Mucosa of rectum (tissue), 2 donors: ENCODE results near the gene NSFL1C.
A peak's percentile ranks its signal among the peaks of the same experiment; 100 is the strongest.

Experiments used
- H3K27ac ChIP-seq, 2 donors: one replicate each; pipeline ENCODE4 v1.7.0; 2013; ENCODE audit warnings: inconsistent platforms in 2 of 2, low read depth in 2 of 2, low read length in 2 of 2
- H3K27me3 ChIP-seq, 2 donors: one replicate each; pipeline ENCODE4 v1.7.0; 2013; ENCODE audit warnings: low read length in 2 of 2; ENCODE audit not compliant: control insufficient read depth in 2 of 2, insufficient read depth in 2 of 2
- H3K36me3 ChIP-seq, 2 donors: one replicate each; pipeline ENCODE4 v1.7.0; 2013; ENCODE audit warnings: low read length in 2 of 2; ENCODE audit not compliant: control insufficient read depth in 2 of 2, insufficient read depth in 2 of 2
- H3K4me1 ChIP-seq, 2 donors: one replicate each; pipeline ENCODE4 v1.7.0; 2013; ENCODE audit warnings: low read length in 2 of 2, mild to moderate bottlenecking in 1 of 2; ENCODE audit not compliant: control insufficient read depth in 2 of 2, insufficient read depth in 2 of 2
- H3K4me3 ChIP-seq, 2 donors: one replicate each; pipeline ENCODE4 v1.7.0; 2013; ENCODE audit warnings: low read length in 2 of 2
- H3K9ac ChIP-seq, 2 donors: one replicate each; pipeline ENCODE4 v1.7.0; 2013; ENCODE audit warnings: low read length in 2 of 2, low read depth in 1 of 2, mild to moderate bottlenecking in 1 of 2
- H3K9me3 ChIP-seq, 2 donors: one replicate each; pipeline ENCODE4 v1.7.0; 2013; ENCODE audit warnings: low read length in 2 of 2; ENCODE audit not compliant: control insufficient read depth in 2 of 2
- donor health status: healthy.
- donor health status: Normal muscosa, but diverticular disease.

Gene NSFL1C

GRCh38 chr20:1394686-1395085, 72.0 kb downstream of the NSFL1C start:
- H3K9me3 ChIP-seq: no peaks in the 10 kb centered on the region
- H3K27me3 ChIP-seq: peaks cover 2 to 3% of the 10 kb centered on the region in 2 donors
- H3K4me3 ChIP-seq: no peak overlapping the region
- peaks cover 31 to 50% of the 10 kb centered on the region in 2 donors for H3K4me1 ChIP-seq
- H3K9ac ChIP-seq: no peak overlapping the region
- no peak overlapping the region for H3K27ac ChIP-seq
- peaks cover 3% of the 10 kb centered on the region in 2 donors for H3K36me3 ChIP-seq

- Histone ChIP-seq H3K4me3 (peak overlapping the region; percentile 79 to 92), H3K36me3 (peaks cover 3 to 5% of the 10 kb centered on the region in 2 donors), H3K4me1 (peaks cover 36 to 54% of the 10 kb centered on the region in 2 donors), H3K9ac (peak overlapping the region; percentile 70 to 78), H3K9me3 (no peaks in the 10 kb centered on the region), H3K27ac (peak overlapping the region; percentile 73 to 86), H3K27me3 (peaks cover 2 to 3% of the 10 kb centered on the region in 2 donors)
These were observed 73.2 kb downstream of the NSFL1C start for GRCh38 chr20:1393507-1393882.

GRCh38 chr20:1392693-1393506, 73.7 kb downstream of the NSFL1C start, which contains the start of gene FKBP1A:
Gene FKBP1A, minus strand, starts transcription at chr20:1393054. Its CDS starts 56 bp downstream, at chr20:1392998.
- Histone ChIP-seq H3K9ac (peak within 1 kb of the TSS; percentile 70 to 78), H3K4me1 (peaks cover 36 to 51% of the 10 kb centered on the region in 2 donors), H3K27ac (peak within 1 kb of the TSS; percentile 73 to 86), H3K27me3 (peaks cover under 1 to 3% of the 10 kb centered on the region in 2 donors), H3K36me3 (peaks cover 3 to 7% of the 10 kb centered on the region in 2 donors), H3K4me3 (peak within 1 kb of the TSS; percentile 79 to 92), H3K9me3 (no peaks in the 10 kb centered on the region)

GRCh38 chr20:1392443-1392692, 74.3 kb downstream of the NSFL1C start:
- Histone ChIP-seq H3K4me3 (peak overlapping the region; percentile 79 to 92), H3K36me3 (peaks cover 3 to 7% of the 10 kb centered on the region in 2 donors), H3K9ac (peak overlapping the region; percentile 70 to 77), H3K4me1 (peaks cover 37 to 46% of the 10 kb centered on the region in 2 donors), H3K27me3 (peaks cover 0 to 3% of the 10 kb centered on the region in 2 donors), H3K27ac (peak overlapping the region; percentile 73 to 86), H3K9me3 (no peaks in the 10 kb centered on the region)
